HepG2 (cell line): ENCODE results near the gene CAVIN1. TPM values are rescaled to one million over a fixed set of nuclear protein-coding genes. Genes with fewer than 3 reads are reported as not detected.

Source experiments
- DMAP1 ChIP-seq: IDR thresholded peaks from 2 replicates; pipeline ENCODE4 v1.6.1; 2016
- HIC2 ChIP-seq: sonication (generic); formaldehyde crosslinking; IDR thresholded peaks from 2 replicates; pipeline ENCODE4 v1.9.0; 2022; ENCODE audit warnings: low read depth, missing genetic modification reagents
- KLF15 ChIP-seq: sonication (generic); formaldehyde crosslinking; IDR thresholded peaks from 2 replicates; pipeline ENCODE4 v1.8.1; 2023; ENCODE audit warnings: borderline replicate concordance, mild to moderate bottlenecking, inconsistent platforms, missing genetic modification reagents, mixed read lengths
- MXD3 ChIP-seq: IDR thresholded peaks from 2 replicates; pipeline ENCODE4 v1.6.1; 2016; ENCODE audit warnings: mild to moderate bottlenecking, missing biosample characterization, missing genetic modification reagents
- NR3C1 ChIP-seq: sonication (generic); formaldehyde crosslinking; IDR thresholded peaks from 2 replicates; pipeline ENCODE4 v1.4.0; 2020; ENCODE audit warnings: missing genetic modification reagents
- TCF12 ChIP-seq, 2 experiments: fragments of 450-650 bp in 1 of 2; sonication (generic) in 1 of 2; formaldehyde crosslinking in 1 of 2; IDR thresholded peaks; 2 replicates each; pipeline versions ENCODE4 v1.6.1 to v1.8.0; 2017 to 2022; ENCODE audit warnings: antibody characterized with exemption in 1 of 2, mild to moderate bottlenecking in 1 of 2, missing genetic modification reagents in 1 of 2, moderate library complexity in 1 of 2
- ZNF770 ChIP-seq: sonication (generic); formaldehyde crosslinking; IDR thresholded peaks from 2 replicates; pipeline ENCODE4 v1.5.0; 2020; ENCODE audit warnings: mild to moderate bottlenecking, missing genetic modification reagents
- ZNF790 ChIP-seq: sonication (generic); formaldehyde crosslinking; IDR thresholded peaks from 2 replicates; pipeline ENCODE4 v1.8.0; 2022; ENCODE audit warnings: missing genetic modification reagents, mild to moderate bottlenecking, borderline replicate concordance
- polyA plus RNA-seq, 8 experiments: library from polyadenylated mRNA; depleted of rRNA in 3 of 8; stranded (reverse) in 7 of 8; unstranded in 1 of 8; fragments of >200 nt; fragmentation: Illumina TruSeq in 4 of 8; extraction: Trizol in 4 of 8; gene quantifications; 2 replicates each; pipeline versions ENCODE4 v1.2.1 to v1.2.3, GENCODE V29; 2011 to 2016; ENCODE audit warnings: low read depth in 4 of 8, missing spikeins in 1 of 8, mixed read lengths in 1 of 8; ENCODE audit not compliant: insufficient read depth in 1 of 8
- total RNA-seq, 5 experiments: library from RNA; depleted of rRNA; stranded (reverse); fragments of >200 nt; fragmentation: Illumina TruSeq; extraction: Trizol; gene quantifications; 2 replicates each; pipeline ENCODE4 v1.2.3, GENCODE V29; 2016; ENCODE audit warnings: low read depth in 1 of 5
- TF ChIP-seq, protein P1 (sequence below): sonication (generic); formaldehyde crosslinking; IDR thresholded peaks from 2 replicates; pipeline ENCODE4 v1.4.0; 2020; ENCODE audit warnings: missing genetic modification reagents

Gene CAVIN1
- total and polyA plus RNA-seq, 2 of the 13 experiments (the other 11 are each of a cell fraction or from before 2014, with no cell fraction given), result 15.9 to 25.5 TPM

- TF ChIP-seq ZNF790 (CRISPR knock-in tag) (no peak), NR3C1 (CRISPR knock-in tag) (no peak), DMAP1 (CRISPR knock-in tag) (no peak), ZNF770 (no peak), KLF15 (no peak), MXD3 (CRISPR knock-in tag) (no peak), TCF12 (IDR thresholded peaks at IDR 0.05) (no peak), TCF12 (CRISPR knock-in tag; IDR thresholded peaks at IDR 0.05) (no peak), HIC2 (no peak)
- TF ChIP-seq, protein P1, sequence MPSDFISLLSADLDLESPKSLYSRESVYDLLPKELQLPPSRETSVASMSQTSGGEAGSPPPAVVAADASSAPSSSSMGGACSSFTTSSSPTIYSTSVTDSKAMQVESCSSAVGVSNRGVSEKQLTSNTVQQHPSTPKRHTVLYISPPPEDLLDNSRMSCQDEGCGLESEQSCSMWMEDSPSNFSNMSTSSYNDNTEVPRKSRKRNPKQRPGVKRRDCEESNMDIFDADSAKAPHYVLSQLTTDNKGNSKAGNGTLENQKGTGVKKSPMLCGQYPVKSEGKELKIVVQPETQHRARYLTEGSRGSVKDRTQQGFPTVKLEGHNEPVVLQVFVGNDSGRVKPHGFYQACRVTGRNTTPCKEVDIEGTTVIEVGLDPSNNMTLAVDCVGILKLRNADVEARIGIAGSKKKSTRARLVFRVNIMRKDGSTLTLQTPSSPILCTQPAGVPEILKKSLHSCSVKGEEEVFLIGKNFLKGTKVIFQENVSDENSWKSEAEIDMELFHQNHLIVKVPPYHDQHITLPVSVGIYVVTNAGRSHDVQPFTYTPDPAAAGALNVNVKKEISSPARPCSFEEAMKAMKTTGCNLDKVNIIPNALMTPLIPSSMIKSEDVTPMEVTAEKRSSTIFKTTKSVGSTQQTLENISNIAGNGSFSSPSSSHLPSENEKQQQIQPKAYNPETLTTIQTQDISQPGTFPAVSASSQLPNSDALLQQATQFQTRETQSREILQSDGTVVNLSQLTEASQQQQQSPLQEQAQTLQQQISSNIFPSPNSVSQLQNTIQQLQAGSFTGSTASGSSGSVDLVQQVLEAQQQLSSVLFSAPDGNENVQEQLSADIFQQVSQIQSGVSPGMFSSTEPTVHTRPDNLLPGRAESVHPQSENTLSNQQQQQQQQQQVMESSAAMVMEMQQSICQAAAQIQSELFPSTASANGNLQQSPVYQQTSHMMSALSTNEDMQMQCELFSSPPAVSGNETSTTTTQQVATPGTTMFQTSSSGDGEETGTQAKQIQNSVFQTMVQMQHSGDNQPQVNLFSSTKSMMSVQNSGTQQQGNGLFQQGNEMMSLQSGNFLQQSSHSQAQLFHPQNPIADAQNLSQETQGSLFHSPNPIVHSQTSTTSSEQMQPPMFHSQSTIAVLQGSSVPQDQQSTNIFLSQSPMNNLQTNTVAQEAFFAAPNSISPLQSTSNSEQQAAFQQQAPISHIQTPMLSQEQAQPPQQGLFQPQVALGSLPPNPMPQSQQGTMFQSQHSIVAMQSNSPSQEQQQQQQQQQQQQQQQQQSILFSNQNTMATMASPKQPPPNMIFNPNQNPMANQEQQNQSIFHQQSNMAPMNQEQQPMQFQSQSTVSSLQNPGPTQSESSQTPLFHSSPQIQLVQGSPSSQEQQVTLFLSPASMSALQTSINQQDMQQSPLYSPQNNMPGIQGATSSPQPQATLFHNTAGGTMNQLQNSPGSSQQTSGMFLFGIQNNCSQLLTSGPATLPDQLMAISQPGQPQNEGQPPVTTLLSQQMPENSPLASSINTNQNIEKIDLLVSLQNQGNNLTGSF (CRISPR knock-in tag), result no peak
- TF ChIP-seq, all 625 proteins: peak for 0
These were observed 60.7 kb downstream of the CAVIN1 start (continued) for GRCh38 chr17:42362245-42362961.
